KMS-11 (cell line): ENCODE data around the gene SSPN.

Experiments used
- H2AFZ ChIP-seq: fragments of 200-600 bp; sonication (generic); 2 replicates; pipeline ENCODE4 v1.6.1; 2016; ENCODE audit warnings: antibody characterized with exemption, mixed run types, low read depth
- H3K27ac ChIP-seq: fragments of 200-600 bp; sonication (generic); 2 replicates; pipeline ENCODE4 v1.6.1; 2016; ENCODE audit warnings: mild to moderate bottlenecking, mixed run types
- H3K27me3 ChIP-seq: fragments of 200-600 bp; sonication (generic); 2 replicates; pipeline ENCODE4 v1.6.1; 2017; ENCODE audit warnings: mild to moderate bottlenecking, low read depth, mixed run types, moderate library complexity; ENCODE audit not compliant: insufficient read depth
- H3K36me3 ChIP-seq: fragments of 200-600 bp; sonication (generic); 2 replicates; pipeline ENCODE4 v1.6.1; 2017; ENCODE audit warnings: mild to moderate bottlenecking, mixed run types; ENCODE audit not compliant: insufficient read depth
- H3K4me1 ChIP-seq: fragments of 200-600 bp; sonication (generic); 2 replicates; pipeline ENCODE4 v1.6.1; 2016; ENCODE audit warnings: mild to moderate bottlenecking, low read depth, mixed run types; ENCODE audit not compliant: poor library complexity, severe bottlenecking
- H3K4me2 ChIP-seq: fragments of 200-600 bp; sonication (generic); 2 replicates; pipeline ENCODE4 v1.7.0; 2016; ENCODE audit warnings: mild to moderate bottlenecking, mixed run types
- H3K4me3 ChIP-seq: fragments of 200-600 bp; sonication (generic); IDR thresholded peaks from 2 replicates; pipeline ENCODE4 v1.6.1; 2017; ENCODE audit warnings: low read depth, low read length, mixed read lengths; ENCODE audit not compliant: insufficient read depth
- H3K79me2 ChIP-seq: fragments of 200-600 bp; sonication (generic); 2 replicates; pipeline ENCODE4 v1.6.1; 2016; ENCODE audit warnings: low read depth, mixed run types; ENCODE audit not compliant: insufficient read depth
- H3K9ac ChIP-seq: fragments of 200-600 bp; sonication (generic); 2 replicates; pipeline ENCODE4 v1.6.1; 2016; ENCODE audit warnings: mild to moderate bottlenecking, mixed run types
- H4K20me1 ChIP-seq: fragments of 200-600 bp; sonication (generic); 2 replicates; pipeline ENCODE4 v1.6.1; 2016; ENCODE audit warnings: mild to moderate bottlenecking, mixed run types; ENCODE audit not compliant: insufficient read depth
- TF ChIP-seq, protein P1 (sequence below): fragments of 200-600 bp; sonication (generic); conservative IDR thresholded peaks from 2 replicates; pipeline ENCODE4 v1.6.1; 2017; ENCODE audit warnings: low read depth, mild to moderate bottlenecking, antibody characterized with exemption, low read length, moderate library complexity, mixed read lengths

Gene SSPN

DNA sequence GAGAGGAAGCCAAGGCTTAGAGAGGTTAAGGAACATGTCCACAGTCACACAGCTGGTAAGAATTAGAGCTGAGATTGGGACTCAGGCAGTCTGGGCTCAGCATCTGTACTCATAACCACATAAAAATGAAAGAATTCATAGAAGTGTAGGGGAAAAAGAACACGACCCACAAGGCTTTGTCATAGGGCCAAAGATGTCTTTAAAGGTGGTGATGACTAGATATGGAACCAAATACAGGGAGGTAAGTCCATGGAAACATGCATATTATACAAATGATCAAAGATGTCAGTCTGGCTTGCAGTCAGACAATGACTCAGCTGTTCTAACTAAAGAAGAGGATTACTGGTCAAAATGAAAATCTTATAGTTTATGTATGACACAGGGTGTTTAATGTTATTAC lies 7.2 kb upstream of the SSPN start:
- Histone ChIP-seq H2AFZ (no peak overlapping the region), H3K4me1 (peaks cover 9% of the 10 kb centered on the region), H3K9ac (no peak overlapping the region), H3K36me3 (no peaks in the 10 kb centered on the region), H3K27me3 (no peaks in the 10 kb centered on the region), H3K4me2 (no peak overlapping the region), H4K20me1 (no peaks in the 10 kb centered on the region), H3K27ac (no peak overlapping the region), H3K4me3 (no peak overlapping the region), H3K79me2 (no peaks in the 10 kb centered on the region)
- TF ChIP-seq, protein P1, sequence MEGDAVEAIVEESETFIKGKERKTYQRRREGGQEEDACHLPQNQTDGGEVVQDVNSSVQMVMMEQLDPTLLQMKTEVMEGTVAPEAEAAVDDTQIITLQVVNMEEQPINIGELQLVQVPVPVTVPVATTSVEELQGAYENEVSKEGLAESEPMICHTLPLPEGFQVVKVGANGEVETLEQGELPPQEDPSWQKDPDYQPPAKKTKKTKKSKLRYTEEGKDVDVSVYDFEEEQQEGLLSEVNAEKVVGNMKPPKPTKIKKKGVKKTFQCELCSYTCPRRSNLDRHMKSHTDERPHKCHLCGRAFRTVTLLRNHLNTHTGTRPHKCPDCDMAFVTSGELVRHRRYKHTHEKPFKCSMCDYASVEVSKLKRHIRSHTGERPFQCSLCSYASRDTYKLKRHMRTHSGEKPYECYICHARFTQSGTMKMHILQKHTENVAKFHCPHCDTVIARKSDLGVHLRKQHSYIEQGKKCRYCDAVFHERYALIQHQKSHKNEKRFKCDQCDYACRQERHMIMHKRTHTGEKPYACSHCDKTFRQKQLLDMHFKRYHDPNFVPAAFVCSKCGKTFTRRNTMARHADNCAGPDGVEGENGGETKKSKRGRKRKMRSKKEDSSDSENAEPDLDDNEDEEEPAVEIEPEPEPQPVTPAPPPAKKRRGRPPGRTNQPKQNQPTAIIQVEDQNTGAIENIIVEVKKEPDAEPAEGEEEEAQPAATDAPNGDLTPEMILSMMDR: no peak

GRCh38 chr12:26188641-26189040 lies 6.7 kb upstream of the SSPN start:
- Histone ChIP-seq H3K4me3 (no peak overlapping the region), H2AFZ (no peak overlapping the region), H3K9ac (no peak overlapping the region), H3K36me3 (no peaks in the 10 kb centered on the region), H3K27ac (no peak overlapping the region), H3K79me2 (no peaks in the 10 kb centered on the region), H4K20me1 (no peaks in the 10 kb centered on the region), H3K27me3 (no peaks in the 10 kb centered on the region), H3K4me1 (peaks cover 9% of the 10 kb centered on the region), H3K4me2 (no peak overlapping the region)
- TF ChIP-seq, protein P1: no peak

DNA sequence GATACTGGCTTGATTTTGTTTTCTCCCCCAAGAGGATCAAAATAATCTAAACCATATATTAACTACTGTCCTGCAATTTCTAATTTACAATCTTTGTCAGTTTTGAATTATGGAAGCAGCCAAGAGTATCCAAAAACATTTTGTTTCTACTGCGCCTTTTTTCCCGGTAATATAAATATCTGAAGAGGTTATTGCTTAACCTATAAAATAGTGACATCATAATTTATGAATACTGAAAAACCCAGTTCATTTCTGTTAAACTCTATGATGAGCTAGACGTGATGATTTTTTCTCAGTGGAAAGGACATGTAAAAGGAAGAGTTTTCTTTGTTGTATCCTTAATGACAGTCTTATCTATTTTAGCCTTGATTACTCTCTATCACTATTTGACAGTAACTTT lies 3.2 kb upstream of the SSPN start:
- H2AFZ ChIP-seq: no peak overlapping the region
- H3K27me3 ChIP-seq: no peaks in the 10 kb centered on the region
- H3K9ac ChIP-seq: no peak overlapping the region
- TF ChIP-seq, protein P1: no peak
- no peaks in the 10 kb centered on the region for H3K79me2 ChIP-seq
- H3K27ac ChIP-seq: no peak overlapping the region
- H4K20me1 ChIP-seq: no peaks in the 10 kb centered on the region
- H3K4me1 ChIP-seq: peaks cover 15% of the 10 kb centered on the region
- H3K36me3 ChIP-seq: no peaks in the 10 kb centered on the region
- H3K4me3 ChIP-seq: no peak overlapping the region
- no peak overlapping the region for H3K4me2 ChIP-seq

- H3K4me3 ChIP-seq: no peak overlapping the region
- H3K4me1 ChIP-seq: peaks cover 8% of the 10 kb centered on the region
- no peak overlapping the region for H3K27ac ChIP-seq
- TF ChIP-seq, protein P1: no peak
- no peaks in the 10 kb centered on the region for H3K36me3 ChIP-seq
- H4K20me1 ChIP-seq: no peaks in the 10 kb centered on the region
- H3K27me3 ChIP-seq: no peaks in the 10 kb centered on the region
- H3K9ac ChIP-seq: no peak overlapping the region
- no peak overlapping the region for H3K4me2 ChIP-seq
- H2AFZ ChIP-seq: no peak overlapping the region
- H3K79me2 ChIP-seq: no peaks in the 10 kb centered on the region
These were observed 1.8 kb upstream of the SSPN start for GRCh38 chr12:26193539-26193938.
